HG02678 (cell line): Measurements from ENCODE around the gene TP53BP1.
"Not testable (repeated sequence)": the region's sequence is repeated elsewhere in the genome, so short reads cannot be mapped to it uniquely, and the experiment has no call there.

ENCODE experiments used
- ATAC-seq: cut with Tn5 transposase; IDR thresholded peaks from one replicate; pipeline ENCODE4 v1.9.1; 2021; ENCODE audit warnings: mild to moderate bottlenecking, moderate library complexity; ENCODE audit not compliant: unreplicated experiment

The TP53BP1 gene

GRCh38 chr15:43420435-43420834 lies 72.5 kb downstream of the TP53BP1 start:
- no peak for ATAC-seq

GRCh38 chr15:43414196-43414595 lies 78.8 kb downstream of the TP53BP1 start:
- ATAC-seq = no peak

- ATAC-seq = no peak
Observed at GRCh38 chr15:43412096-43412495, 80.9 kb downstream of the TP53BP1 start.

- no peak for ATAC-seq
Observed at GRCh38 chr15:43410572-43411214, 82.3 kb downstream of the TP53BP1 start.

GRCh38 chr15:43408789-43409188 lies 84.2 kb downstream of the TP53BP1 start:
- ATAC-seq = no peak

GRCh38 chr15:43406808-43407207 lies 86.1 kb downstream of the TP53BP1 start:
- no peak for ATAC-seq

- ATAC-seq = no peak
Observed at GRCh38 chr15:43406189-43406588, 86.8 kb downstream of the TP53BP1 start.

GRCh38 chr15:43404130-43404529 lies 88.8 kb downstream of the TP53BP1 start:
- ATAC-seq = no peak

GRCh38 chr15:43403616-43404015 lies 89.3 kb downstream of the TP53BP1 start:
- ATAC-seq = no peak

- ATAC-seq = no peak
Observed at GRCh38 chr15:43402255-43402654, 90.7 kb downstream of the TP53BP1 start.

- ATAC-seq = not testable (repeated sequence)
Observed at GRCh38 chr15:43393592-43393991, 99.4 kb downstream of the TP53BP1 start.

- ATAC-seq = no peak
Observed at GRCh38 chr15:43390723-43391122, 102.2 kb downstream of the TP53BP1 start.

GRCh38 chr15:43383070-43383469 lies 109.9 kb downstream of the TP53BP1 start:
- no peak for ATAC-seq

GRCh38 chr15:43382310-43382709 lies 110.6 kb downstream of the TP53BP1 start:
- ATAC-seq = no peak

- no peak for ATAC-seq
Observed at GRCh38 chr15:43378601-43379000, 114.4 kb downstream of the TP53BP1 start.

- peak; percentile 71 for ATAC-seq
Observed at GRCh38 chr15:43376017-43376705, 116.8 kb downstream of the TP53BP1 start.

GRCh38 chr15:43370975-43371974 lies 121.7 kb downstream of the TP53BP1 start, which contains the start of the genes TUBGCP4 and ZSCAN29:
TSS of gene TUBGCP4 (plus strand) at chr15:43371101. CDS start at chr15:43371355, 254 bp downstream.
TSS of gene ZSCAN29 (minus strand) at chr15:43371043. CDS start at chr15:43369913, 1,130 bp downstream.
- ATAC-seq = peak; percentile 79

- ATAC-seq = peak; percentile 43
Observed at GRCh38 chr15:43370310-43370974, 122.5 kb downstream of the TP53BP1 start.

GRCh38 chr15:43361313-43361903 lies 131.5 kb downstream of the TP53BP1 start:
- no peak for ATAC-seq

- no peak for ATAC-seq
Observed at GRCh38 chr15:43360821-43361220, 132.1 kb downstream of the TP53BP1 start.
